ENCODE measurements around the gene CYP2W1.

DNA sequence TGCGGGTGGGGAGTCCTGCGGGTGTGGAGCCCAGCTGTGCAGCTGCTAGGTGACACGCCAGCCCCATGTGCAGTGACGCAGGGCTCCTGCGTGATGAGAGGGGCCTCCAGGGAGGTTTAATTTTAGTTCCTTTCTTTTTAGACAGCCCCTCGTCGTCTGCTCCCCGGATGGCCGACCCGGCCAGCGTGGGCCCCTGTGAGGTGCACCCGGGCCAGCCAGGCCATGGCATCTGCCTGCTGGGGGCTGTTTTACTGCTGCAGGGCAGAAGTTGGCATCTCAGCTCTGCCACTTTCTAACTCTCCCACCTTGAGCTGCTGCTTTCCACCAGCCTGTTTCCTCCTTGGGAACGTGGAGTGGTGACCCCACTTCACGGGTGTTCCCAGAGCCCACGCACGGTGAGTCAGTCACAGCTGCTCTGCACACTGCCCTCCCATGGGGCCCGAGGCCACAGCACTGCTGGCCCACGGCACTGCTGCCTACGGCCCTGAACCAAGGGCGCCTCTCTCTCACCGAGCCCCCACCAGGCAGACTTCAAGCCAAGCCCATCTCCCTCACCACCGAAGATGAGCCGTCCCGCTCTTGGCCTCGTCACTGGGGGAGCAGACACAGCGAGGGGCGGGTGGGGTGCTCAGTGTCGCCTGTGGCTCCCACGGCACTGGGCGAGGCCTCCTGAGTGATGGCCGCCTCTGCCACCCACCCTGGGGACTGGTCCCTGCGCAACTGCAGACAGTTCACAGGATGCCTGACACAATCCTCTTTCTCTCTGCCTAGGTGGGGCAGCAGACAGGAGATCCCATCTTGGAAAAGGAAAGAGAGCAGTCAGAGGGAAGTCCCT lies 21.3 kb downstream of the CYP2W1 start:
- TF ChIP-seq SIN3A (IDR thresholded peaks at IDR 0.05; ENCODE audit: low read depth, low read length), result no peak
- TF ChIP-seq GABPA (IDR thresholded peaks at IDR 0.05; ENCODE audit: low read depth), result no peak
